ENCODE data around the gene TIMP3.

GRCh38 chr22:32882774-32883530 lies 81.4 kb downstream of the TIMP3 start:
- TF ChIP-seq CTCF (conservative IDR thresholded peaks at IDR 0.05; ENCODE audit: low read depth, low read length) (no peak), BHLHE40 (IDR thresholded peaks at IDR 0.05; ENCODE audit: low read depth, low read length) (no peak), RFX5 (IDR thresholded peaks at IDR 0.05; ENCODE audit: low read depth, low read length) (no peak), RAD21 (IDR thresholded peaks at IDR 0.05; ENCODE audit: low read length) (no peak), POLR2A (IDR thresholded peaks at IDR 0.05; ENCODE audit: low read depth, low read length) (no peak), RCOR1 (IDR thresholded peaks at IDR 0.05; ENCODE audit: insufficient replicate concordance, low read length) (no peak)

All from IMR-90 (cell line).